Activated CD4-positive, alpha-beta T cell treated with anti-CD3 and anti-CD28 coated beads for 48 hours (primary cell): Measurements from ENCODE around the gene AK9.
"Not testable (repeated sequence)": the region's sequence is repeated elsewhere in the genome, so short reads cannot be mapped to it uniquely, and the experiment has no call there.

Experiments
- DNase-seq: peaks from one replicate; pipeline ENCODE4 v3.0.0-alpha.2; 2020

AK9 gene

GRCh38 chr6:109690737-109691621 lies at the start of gene AK9, which contains the start of gene FIG4:
Gene AK9 (minus strand): TSS chr6:109691202. CDS start chr6:109675745, 15,457 bp downstream.
Gene FIG4 (plus strand): TSS chr6:109691296. CDS start chr6:109691436, 140 bp downstream.
- peak; percentile 94 for DNase-seq

GRCh38 chr6:109740787-109741186 lies 49.8 kb upstream of the AK9 start:
- DNase-seq = no peak

- DNase-seq = no peak
These were observed 48.7 kb upstream of the AK9 start for GRCh38 chr6:109739686-109740085.

GRCh38 chr6:109738667-109739066 lies 47.7 kb upstream of the AK9 start:
- DNase-seq = no peak

GRCh38 chr6:109738255-109738654 lies 47.3 kb upstream of the AK9 start:
- no peak for DNase-seq

GRCh38 chr6:109736273-109737025 lies 45.4 kb upstream of the AK9 start:
- no peak for DNase-seq

DNA sequence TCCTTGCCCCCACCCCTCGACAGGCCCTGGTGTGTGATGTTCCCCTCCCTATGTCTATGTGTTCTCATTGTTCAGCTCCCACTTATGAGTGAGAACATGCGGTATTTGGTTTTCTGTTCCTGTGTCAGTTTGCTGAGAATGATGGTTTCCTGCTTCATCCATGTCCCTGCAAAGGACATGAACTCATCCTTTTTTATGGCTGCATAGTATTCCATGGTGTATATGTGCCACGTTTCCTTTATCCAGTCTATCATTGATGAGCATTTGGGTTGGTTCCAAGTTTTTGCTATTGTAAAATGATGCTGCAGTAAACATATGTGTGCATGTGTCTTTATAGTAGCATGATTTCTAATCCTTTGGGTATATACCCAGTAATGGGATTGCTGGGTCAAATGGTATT lies 34.2 kb upstream of the AK9 start:
- not testable (repeated sequence) for DNase-seq

- DNase-seq = no peak
These were observed 31.7 kb upstream of the AK9 start for GRCh38 chr6:109722564-109723254.

DNA sequence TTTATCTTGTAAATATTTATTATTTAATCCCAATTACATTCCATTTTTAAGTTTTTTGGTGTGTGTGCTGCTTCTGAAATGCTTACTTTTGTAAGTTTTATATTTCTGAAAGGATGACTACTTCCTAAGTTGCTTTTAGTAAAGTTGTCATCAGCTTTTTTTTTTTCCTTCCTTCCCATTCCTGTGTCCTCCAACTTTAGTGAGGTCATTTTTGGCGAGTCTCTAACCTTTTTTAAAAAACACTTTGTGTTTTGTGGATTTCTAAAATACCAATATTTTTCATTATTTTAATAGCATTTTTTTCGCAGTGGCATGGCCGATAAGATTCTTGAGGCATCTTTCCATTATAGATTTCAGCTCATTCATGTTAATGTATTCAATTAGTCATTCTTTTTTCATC lies 31.0 kb upstream of the AK9 start:
- DNase-seq = no peak

- no peak for DNase-seq
These were observed 29.3 kb upstream of the AK9 start for GRCh38 chr6:109720311-109720710.

- no peak for DNase-seq
These were observed 28.0 kb upstream of the AK9 start for GRCh38 chr6:109718991-109719390.

- DNase-seq = no peak
These were observed 27.0 kb upstream of the AK9 start for GRCh38 chr6:109717971-109718370.

- no peak for DNase-seq
These were observed 24.6 kb upstream of the AK9 start for GRCh38 chr6:109715616-109716015.

DNA sequence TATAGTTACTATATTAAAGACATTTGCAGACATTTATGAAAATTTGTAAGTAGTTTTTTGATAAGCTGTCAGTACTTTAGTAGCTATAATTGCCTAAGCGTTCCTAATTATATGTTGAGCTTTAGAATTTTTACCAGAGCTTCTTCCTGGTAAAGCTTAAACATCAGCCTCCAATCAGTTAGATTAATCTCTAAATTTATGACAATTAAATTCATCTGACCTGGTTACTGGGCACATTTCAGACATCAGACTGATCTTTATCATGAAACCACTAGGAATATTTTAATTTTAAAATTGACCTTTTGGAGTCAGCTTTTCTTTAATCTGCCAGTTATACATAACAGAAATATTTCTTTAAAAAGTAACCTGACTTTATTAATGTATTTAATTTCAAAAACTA lies 23.6 kb upstream of the AK9 start:
- DNase-seq = no peak

- DNase-seq = no peak
These were observed 23.2 kb upstream of the AK9 start for GRCh38 chr6:109714166-109714565.

DNA sequence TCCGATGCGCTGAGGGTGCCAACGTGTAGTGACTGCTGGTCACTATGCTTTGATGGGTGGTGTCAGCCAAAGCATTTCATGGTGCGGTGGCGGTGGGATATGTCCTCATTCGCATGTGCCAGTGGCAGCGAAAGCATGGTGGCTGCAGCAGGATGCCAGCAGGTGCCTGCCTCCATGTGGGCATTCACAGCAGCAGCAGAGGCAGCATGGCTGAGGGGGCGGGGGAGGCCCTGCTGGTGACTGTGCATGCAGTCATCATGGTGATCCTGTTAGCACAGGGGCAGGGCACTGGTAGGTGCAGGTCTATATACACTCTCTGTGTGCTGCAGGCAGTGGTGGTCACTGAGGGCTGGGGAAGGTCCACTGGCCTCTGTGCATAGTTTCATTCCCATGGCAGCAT lies 22.1 kb upstream of the AK9 start:
- peak; percentile 44 for DNase-seq

- not testable (repeated sequence) for DNase-seq
These were observed 17.1 kb upstream of the AK9 start for GRCh38 chr6:109708099-109708498.

GRCh38 chr6:109706513-109706912 lies 15.5 kb upstream of the AK9 start:
- DNase-seq = no peak

GRCh38 chr6:109705258-109705657 lies 14.3 kb upstream of the AK9 start:
- DNase-seq = peak; percentile 83

DNA sequence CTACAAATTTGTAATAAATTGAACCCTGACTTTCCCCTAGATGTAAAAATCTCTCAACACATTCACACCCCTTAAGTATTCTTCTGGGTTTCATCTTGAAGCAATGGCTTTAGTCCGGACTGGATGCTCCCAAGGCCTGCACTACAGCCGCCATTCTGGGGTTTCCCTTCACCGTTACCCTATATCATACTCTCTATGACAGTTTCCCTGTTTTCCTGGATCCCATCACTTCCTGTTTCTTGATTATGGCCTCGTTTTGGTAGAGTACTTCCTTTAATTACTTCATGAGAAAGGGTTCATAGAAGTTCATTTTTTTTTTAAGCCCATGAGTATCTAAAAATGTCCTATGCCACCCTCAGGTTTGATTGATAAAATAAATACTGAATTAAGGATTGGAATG lies 11.8 kb upstream of the AK9 start:
- DNase-seq = no peak

GRCh38 chr6:109701774-109702173 lies 10.8 kb upstream of the AK9 start:
- no peak for DNase-seq

DNA sequence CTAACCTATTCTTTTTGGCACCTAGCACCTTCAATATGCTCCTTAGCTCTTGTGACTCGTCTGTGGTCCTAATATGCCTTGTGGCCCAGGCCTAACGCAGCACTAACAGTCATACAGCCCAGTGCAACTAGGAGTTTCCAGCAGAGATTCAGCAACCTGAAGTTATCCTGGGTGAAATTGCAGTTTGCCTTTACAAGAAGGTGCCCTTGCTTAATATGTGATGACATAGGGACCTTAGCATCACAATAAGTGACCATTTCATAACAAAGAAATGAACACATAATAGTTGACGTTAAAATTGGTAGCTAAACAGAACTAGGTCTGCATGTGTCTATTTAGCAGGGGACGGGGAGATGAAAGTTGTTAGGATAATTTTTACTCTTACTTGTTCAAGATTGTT lies 10.2 kb upstream of the AK9 start:
- DNase-seq = no peak

DNA sequence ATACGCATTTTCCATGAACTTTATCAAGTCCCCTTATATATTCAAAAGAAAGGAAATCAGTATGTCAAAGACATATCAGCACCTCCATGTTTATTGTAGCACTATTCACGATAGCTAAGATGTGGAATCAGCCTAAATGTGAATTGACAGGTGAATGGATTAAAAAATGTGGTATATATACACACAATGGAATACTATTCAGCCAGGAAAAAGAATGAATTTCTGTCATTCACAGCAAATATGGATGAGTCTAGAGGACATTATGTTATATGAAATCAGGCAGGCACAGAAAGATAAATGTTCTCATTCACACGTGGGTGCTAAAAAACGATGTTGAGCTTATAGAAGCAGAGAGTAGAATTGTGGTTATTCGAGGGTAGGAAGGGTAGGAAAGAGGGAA lies 5.4 kb upstream of the AK9 start:
- DNase-seq = no peak
